HG03060 (cell line): ENCODE results near the gene MOCS3.
A peak's percentile ranks its signal among the peaks of the same experiment; 100 is the strongest.
"Not testable (repeated sequence)": the region's sequence is repeated elsewhere in the genome, so short reads cannot be mapped to it uniquely, and the experiment has no call there.

Experiments used
- ATAC-seq: cut with Tn5 transposase; IDR thresholded peaks from one replicate; pipeline ENCODE4 v1.9.1; 2021; ENCODE audit warnings: low read depth, moderate number of reproducible peaks; ENCODE audit not compliant: unreplicated experiment

MOCS3 gene

GRCh38 chr20:50931306-50932015 is 27.2 kb upstream of the MOCS3 start, which contains the start of gene ADNP:
TSS of gene ADNP (minus strand) at chr20:50931437. CDS start at chr20:50903996, 27,441 bp downstream.
- ATAC-seq: peak; percentile 46

GRCh38 chr20:50932016-50932485 is 26.6 kb upstream of the MOCS3 start:
- no peak for ATAC-seq

GRCh38 chr20:50932691-50933280 is 25.8 kb upstream of the MOCS3 start:
- no peak for ATAC-seq

GRCh38 chr20:50933589-50933988 is 25.0 kb upstream of the MOCS3 start:
- ATAC-seq: no peak

GRCh38 chr20:50943069-50943468 is 15.5 kb upstream of the MOCS3 start:
- ATAC-seq: no peak

GRCh38 chr20:50948132-50948785 is 10.4 kb upstream of the MOCS3 start:
- no peak for ATAC-seq

GRCh38 chr20:50953196-50953595 is 5.4 kb upstream of the MOCS3 start:
- no peak for ATAC-seq

GRCh38 chr20:50953821-50954220 is 4.8 kb upstream of the MOCS3 start:
- ATAC-seq: no peak

- ATAC-seq: no peak
Observed at GRCh38 chr20:50957276-50957675, 1.3 kb upstream of the MOCS3 start.

GRCh38 chr20:50957798-50958614 is 612 bp upstream of the MOCS3 start, which contains the start of gene DPM1:
TSS of gene DPM1 (minus strand) at chr20:50958532. CDS start at chr20:50958523, 9 bp downstream.
- peak; percentile 49 for ATAC-seq

- no peak for ATAC-seq
Observed at GRCh38 chr20:50959543-50960126, 1.0 kb downstream of the MOCS3 start.

- no peak for ATAC-seq
Observed at GRCh38 chr20:50967586-50967985, 9.0 kb downstream of the MOCS3 start.

GRCh38 chr20:50968289-50968688 is 9.7 kb downstream of the MOCS3 start:
- ATAC-seq: no peak

- no peak for ATAC-seq
Observed at GRCh38 chr20:50969435-50969834, 10.8 kb downstream of the MOCS3 start.

- ATAC-seq: no peak
Observed at GRCh38 chr20:50969912-50970311, 11.3 kb downstream of the MOCS3 start.

GRCh38 chr20:50975701-50976330 is 17.2 kb downstream of the MOCS3 start:
- ATAC-seq: no peak

GRCh38 chr20:50977066-50978021 is 18.7 kb downstream of the MOCS3 start:
- ATAC-seq: no peak

- ATAC-seq: not testable (repeated sequence)
Observed at GRCh38 chr20:50978533-50978932, 19.9 kb downstream of the MOCS3 start.
